Measurements from ENCODE around the gene TMEM94.

GRCh38 chr17:75414488-75414887 is 41.9 kb upstream of the TMEM94 start:
- TF ChIP-seq CTCF (IDR thresholded peaks at IDR 0.05) (no peak), POLR2A (IDR thresholded peaks at IDR 0.05) (no peak)

Data from gastroesophageal sphincter (tissue), 3 donors.